Measurements from ENCODE around the gene IFI6.
A peak's percentile ranks its signal among the peaks of the same experiment; 100 is the strongest.
"Not testable (repeated sequence)": the region's sequence is repeated elsewhere in the genome, so short reads cannot be mapped to it uniquely, and the experiment has no call there.

The IFI6 gene

GRCh38 chr1:27623327-27624212, 48.4 kb downstream of the IFI6 start:
- FAIRE-seq, result peak; percentile 62
- no peak for TF ChIP-seq POLR2AphosphoS5 (IDR thresholded peaks at IDR 0.05; ENCODE audit: low read depth, low read length)
- no peak for TF ChIP-seq POU2F2 (IDR thresholded peaks at IDR 0.05; ENCODE audit: low read depth, low read length)
- TF ChIP-seq POLR2A (IDR thresholded peaks at IDR 0.05; ENCODE audit: low read depth, low read length), result peak; percentile 43; the same call in 1 of the 2 replicates
- TF ChIP-seq TAF1 (IDR thresholded peaks at IDR 0.05; ENCODE audit: low read depth, low read length), result no peak
- no peak for TF ChIP-seq PAX5 (IDR thresholded peaks at IDR 0.05; ENCODE audit: insufficient read depth, low read length, severe bottlenecking)
- TF ChIP-seq SPI1 (IDR thresholded peaks at IDR 0.05; ENCODE audit: low read depth, low read length), result no peak
- DNase-seq (ENCODE audit: insufficient read length, low spot score), result no peak

DNA sequence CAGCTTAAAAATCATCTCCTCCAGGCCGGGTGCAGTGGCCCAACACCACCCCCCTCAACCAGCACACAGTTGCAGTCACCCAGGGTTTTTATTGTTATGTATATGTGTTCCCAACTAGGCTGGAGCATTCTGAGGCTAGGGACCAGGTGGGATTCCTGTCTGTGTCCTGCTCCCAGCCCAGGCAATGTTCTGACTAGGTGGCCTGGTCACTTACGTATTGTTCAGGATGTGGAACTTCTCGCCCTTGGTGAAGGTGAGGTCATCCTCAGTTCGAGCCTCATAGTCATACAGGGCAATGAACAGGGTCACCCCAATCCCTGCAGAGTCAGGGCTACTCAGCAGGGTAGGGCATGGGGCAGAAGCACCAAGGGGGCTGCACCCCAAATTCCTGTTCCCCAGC, 49.2 kb downstream of the IFI6 start:
- no peak for DNase-seq (ENCODE audit: insufficient read length, low spot score)
- no peak for TF ChIP-seq POLR2A (IDR thresholded peaks at IDR 0.05; ENCODE audit: low read depth, low read length)
- no peak for TF ChIP-seq POU2F2 (IDR thresholded peaks at IDR 0.05; ENCODE audit: low read depth, low read length)
- TF ChIP-seq SPI1 (IDR thresholded peaks at IDR 0.05; ENCODE audit: low read depth, low read length), result no peak
- TF ChIP-seq PAX5 (IDR thresholded peaks at IDR 0.05; ENCODE audit: insufficient read depth, low read length, severe bottlenecking), result no peak
- FAIRE-seq, result peak; percentile 80

DNA sequence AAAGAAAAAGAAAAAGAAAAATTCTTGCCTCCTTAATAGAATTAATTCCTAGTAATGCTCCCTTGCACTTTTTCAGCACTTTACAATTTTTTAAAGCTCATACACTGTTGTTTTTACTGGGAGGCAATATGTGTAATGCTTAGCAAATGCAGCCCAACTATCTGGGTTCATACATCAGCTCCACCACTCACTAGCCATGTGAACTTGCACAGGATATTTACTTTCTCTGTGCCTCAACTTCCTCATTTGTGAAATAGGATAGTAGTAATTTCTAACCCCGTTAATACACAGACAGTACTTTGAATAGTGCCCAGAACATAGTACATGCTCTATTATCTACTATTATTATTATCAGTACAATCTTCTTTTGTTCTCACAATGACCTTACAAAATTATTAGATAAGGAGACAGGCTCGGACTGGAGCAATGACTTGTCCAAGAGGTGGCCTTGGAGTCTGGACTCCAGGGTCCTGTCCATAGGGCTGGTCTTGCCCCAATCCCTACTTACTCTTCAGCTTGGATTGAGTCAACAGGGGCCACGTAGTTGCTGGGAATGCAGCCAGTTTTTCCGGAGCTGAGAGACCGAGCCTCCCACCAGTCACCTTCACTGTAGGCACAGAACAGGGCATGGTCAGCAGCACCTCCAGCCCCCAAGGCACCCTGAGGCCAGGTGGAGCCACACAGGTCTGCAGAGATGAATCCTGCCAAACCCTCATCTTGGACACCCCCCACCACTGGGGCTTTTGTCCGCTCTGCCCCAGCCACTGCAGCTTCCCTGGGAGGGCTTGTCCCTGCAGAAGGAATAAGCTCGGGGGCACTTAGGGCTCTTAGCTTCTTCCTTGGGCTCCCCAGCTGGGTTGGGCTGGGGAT, 50.7 kb downstream of the IFI6 start:
- TF ChIP-seq POU2F2 (IDR thresholded peaks at IDR 0.05; ENCODE audit: low read depth, low read length) (no peak), PAX5 (IDR thresholded peaks at IDR 0.05; ENCODE audit: insufficient read depth, low read length, severe bottlenecking) (no peak), TAF1 (IDR thresholded peaks at IDR 0.05; ENCODE audit: low read depth, low read length) (no peak)
- FAIRE-seq, result peak; percentile 54

GRCh38 chr1:27619782-27620438, 52.1 kb downstream of the IFI6 start:
- not testable (repeated sequence) for FAIRE-seq; DNase-seq (ENCODE audit: insufficient read length, low spot score)

More for the DNA sequence above, 50.7 kb downstream of the IFI6 start:
- DNase-seq (ENCODE audit: insufficient read length, low spot score), result no peak

DNA sequence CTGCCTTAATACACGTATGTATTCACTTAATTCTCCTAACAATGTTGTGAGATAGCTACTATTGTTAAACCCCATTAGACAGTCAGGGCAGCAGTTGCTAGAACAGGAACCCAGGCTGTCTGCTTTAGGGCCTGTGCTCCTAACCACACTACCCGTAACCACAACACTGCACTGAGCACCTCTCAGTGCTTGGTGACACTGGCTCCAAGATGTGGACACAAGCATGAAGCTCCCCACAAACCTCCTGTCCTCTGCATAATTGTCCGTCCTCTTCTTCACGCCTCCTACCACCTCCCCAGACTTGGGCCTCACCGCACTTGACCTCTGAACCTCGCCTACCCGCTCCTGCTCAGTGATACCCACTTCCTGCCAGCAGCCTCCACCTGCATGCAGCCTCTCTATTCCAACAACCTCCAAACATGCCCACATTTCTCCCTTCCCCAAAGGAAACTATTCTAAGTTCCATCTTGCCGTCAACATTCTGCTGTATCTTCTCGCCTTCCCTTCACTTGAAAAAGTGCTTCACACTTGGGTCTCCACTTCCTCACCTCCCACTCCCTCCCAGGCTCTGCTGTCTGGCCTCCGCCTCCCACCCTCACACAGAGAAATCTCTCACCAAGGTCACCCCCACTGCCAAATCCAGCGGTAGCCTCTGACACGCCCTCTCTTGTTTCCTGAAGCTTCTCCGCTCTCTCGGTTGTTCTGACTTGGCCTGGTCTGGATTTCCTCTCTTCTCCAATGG, 53.5 kb downstream of the IFI6 start:
- peak; percentile 87 for FAIRE-seq
- DNase-seq (ENCODE audit: insufficient read length, low spot score), result no peak
- TF ChIP-seq POLR2AphosphoS5 (IDR thresholded peaks at IDR 0.05; ENCODE audit: low read depth, low read length), result no peak
- TF ChIP-seq POLR2A (IDR thresholded peaks at IDR 0.05; ENCODE audit: low read depth, low read length), result no peak
- peak; percentile 54; the same call in 1 of the 2 replicates for TF ChIP-seq POU2F2 (IDR thresholded peaks at IDR 0.05; ENCODE audit: low read depth, low read length)
- no peak for TF ChIP-seq PAX5 (IDR thresholded peaks at IDR 0.05; ENCODE audit: insufficient read depth, low read length, severe bottlenecking)
- TF ChIP-seq TAF1 (IDR thresholded peaks at IDR 0.05; ENCODE audit: low read depth, low read length), result no peak
- TF ChIP-seq SPI1 (IDR thresholded peaks at IDR 0.05; ENCODE audit: low read depth, low read length), result peak; percentile 24; the same call in 1 of the 2 replicates

GRCh38 chr1:27617420-27617819, 54.6 kb downstream of the IFI6 start:
- no peak for TF ChIP-seq TAF1 (IDR thresholded peaks at IDR 0.05; ENCODE audit: low read depth, low read length)
- no peak for TF ChIP-seq POLR2AphosphoS5 (IDR thresholded peaks at IDR 0.05; ENCODE audit: low read depth, low read length)
- TF ChIP-seq SPI1 (IDR thresholded peaks at IDR 0.05; ENCODE audit: low read depth, low read length), result no peak
- no peak for TF ChIP-seq PAX5 (IDR thresholded peaks at IDR 0.05; ENCODE audit: insufficient read depth, low read length, severe bottlenecking)
- no peak for TF ChIP-seq POLR2A (IDR thresholded peaks at IDR 0.05; ENCODE audit: low read depth, low read length)
- no peak for TF ChIP-seq POU2F2 (IDR thresholded peaks at IDR 0.05; ENCODE audit: low read depth, low read length)
- FAIRE-seq, result peak; percentile 52
- DNase-seq (ENCODE audit: insufficient read length, low spot score), result no peak

GRCh38 chr1:27616441-27616840, 55.6 kb downstream of the IFI6 start:
- DNase-seq (ENCODE audit: insufficient read length, low spot score) (no peak), FAIRE-seq (peak; percentile 20)
- TF ChIP-seq POU2F2 (IDR thresholded peaks at IDR 0.05; ENCODE audit: low read depth, low read length) (no peak), PAX5 (IDR thresholded peaks at IDR 0.05; ENCODE audit: insufficient read depth, low read length, severe bottlenecking) (no peak), POLR2A (IDR thresholded peaks at IDR 0.05; ENCODE audit: low read depth, low read length) (no peak; the same call in 1 of the 2 replicates), SPI1 (IDR thresholded peaks at IDR 0.05; ENCODE audit: low read depth, low read length) (no peak), TAF1 (IDR thresholded peaks at IDR 0.05; ENCODE audit: low read depth, low read length) (no peak), POLR2AphosphoS5 (IDR thresholded peaks at IDR 0.05; ENCODE audit: low read depth, low read length) (no peak)
